Endodermal cell (in vitro differentiated cells): ENCODE results near the gene MIS18A. TPM values are rescaled to one million over a fixed set of nuclear protein-coding genes. Genes with fewer than 3 reads are reported as not detected.

Experiments
- DNase-seq: peaks from one replicate; pipeline ENCODE4 v3.0.0-alpha.2; 2017
- H3K27ac ChIP-seq: 2 replicates; pipeline ENCODE4 v1.5.1; 2013; ENCODE audit warnings: mild to moderate bottlenecking, low read depth, low read length, moderate library complexity
- H3K27me3 ChIP-seq: 2 replicates; pipeline ENCODE4 v1.6.1; 2013; ENCODE audit warnings: mild to moderate bottlenecking, low read length, moderate library complexity; ENCODE audit not compliant: insufficient read depth, control insufficient read depth, poor library complexity, severe bottlenecking
- H3K36me3 ChIP-seq: 2 replicates; pipeline ENCODE4 v1.7.0; 2013; ENCODE audit warnings: mild to moderate bottlenecking, low read length, moderate library complexity; ENCODE audit not compliant: control insufficient read depth, insufficient read depth
- H3K4me1 ChIP-seq: one replicate; pipeline ENCODE4 v1.7.0; 2013; ENCODE audit warnings: low read length; ENCODE audit not compliant: control insufficient read depth, insufficient read depth
- H3K4me3 ChIP-seq: 2 replicates; pipeline ENCODE4 v1.5.1; 2013; ENCODE audit warnings: mild to moderate bottlenecking, low read length, moderate library complexity
- H3K9ac ChIP-seq: 2 replicates; pipeline ENCODE4 v1.6.1; 2013; ENCODE audit warnings: mild to moderate bottlenecking, low read length, moderate library complexity; ENCODE audit not compliant: poor library complexity, severe bottlenecking; ENCODE audit errors: extremely low read depth
- H3K9me3 ChIP-seq: 2 replicates; pipeline ENCODE4 v1.6.1; 2013; ENCODE audit warnings: mild to moderate bottlenecking, low read length, moderate library complexity; ENCODE audit not compliant: control insufficient read depth
- H3K27ac Mint-ChIP-seq: 2 replicates; pipeline ENCODE4 v1.8.0; 2020; ENCODE audit warnings: mixed read lengths
- H3K27me3 Mint-ChIP-seq: 2 replicates; pipeline ENCODE4 v1.8.0; 2021; ENCODE audit warnings: mild to moderate bottlenecking, mixed read lengths; ENCODE audit not compliant: insufficient read depth
- H3K36me3 Mint-ChIP-seq: 2 replicates; pipeline ENCODE4 v1.8.0; 2020; ENCODE audit warnings: low read depth, mixed read lengths
- H3K4me1 Mint-ChIP-seq: 2 replicates; pipeline ENCODE4 v1.8.0; 2020; ENCODE audit warnings: mixed read lengths
- H3K4me3 Mint-ChIP-seq: 2 replicates; pipeline ENCODE4 v1.8.0; 2020; ENCODE audit warnings: mild to moderate bottlenecking, moderate library complexity, mixed read lengths
- H3K9me3 Mint-ChIP-seq: 2 replicates; pipeline ENCODE4 v1.8.0; 2020; ENCODE audit warnings: mild to moderate bottlenecking, mixed read lengths
- CTCF ChIP-seq: fragments of 200-600 bp; sonication (generic); conservative IDR thresholded peaks from 2 replicates; pipeline ENCODE4 v1.5.0; 2021; ENCODE audit warnings: antibody characterized with exemption, mild to moderate bottlenecking
- WGBS, 2 experiments: methylation state at CpG; one replicate each; pipeline versions ENCODE4 v1.1.5 to v1.1.7; 2013; ENCODE audit warnings: missing lambda C conversion rate in 2 of 2, mixed read lengths in 1 of 2; ENCODE audit not compliant: insufficient coverage in 1 of 2, insufficient read length in 1 of 2; 5-methylcytosine and 5-hydroxymethylcytosine counted together
- total RNA-seq, 2 donors: library from RNA; stranded (reverse); fragmentation: NEBNext Ultra II Directional in 1 of 2; extraction: Animal tissue kit (Norgen Biotek cat#: 25700) in 1 of 2; gene quantifications; 2 replicates in 1 of 2; 3 replicates in 1 of 2; pipeline ENCODE4 v1.2.1, GENCODE V29; 2021

MIS18A gene
- total RNA-seq, 2 donors from 2014 or later: 46.4 to 48.3 TPM

GRCh38 chr21:32257962-32258785, 20.7 kb downstream of the MIS18A start:
- Mint-ChIP-seq H3K4me1 (peaks cover 8% of the 10 kb centered on the region), H3K27me3 (no peaks in the 10 kb centered on the region), H3K27ac (no peak overlapping the region), H3K9me3 (no peaks in the 10 kb centered on the region), H3K36me3 (no peaks in the 10 kb centered on the region), H3K4me3 (no peak overlapping the region)
- Histone ChIP-seq H3K36me3 (no peaks in the 10 kb centered on the region), H3K4me3 (no peak overlapping the region), H3K4me1 (no peaks in the 10 kb centered on the region), H3K27me3 (no peaks in the 10 kb centered on the region), H3K9ac (no peak overlapping the region), H3K27ac (no peak overlapping the region), H3K9me3 (no peaks in the 10 kb centered on the region)
- 53% methylated on average over 13 to 16 of the region's 16 CpGs for WGBS, 2 experiments
- DNase-seq: peak; percentile 88
- TF ChIP-seq CTCF: peak; percentile 90

GRCh38 chr21:32256873-32257620, 21.8 kb downstream of the MIS18A start:
- no peak overlapping the region for H3K9ac ChIP-seq
- H3K27ac Mint-ChIP-seq: no peak overlapping the region
- DNase-seq: peak; percentile 31
- H3K36me3 Mint-ChIP-seq: no peaks in the 10 kb centered on the region
- peaks cover 5% of the 10 kb centered on the region for H3K4me1 Mint-ChIP-seq
- WGBS, 2 experiments: 84 to 88% methylated on average over 7 to 9 of the region's 9 CpGs
- no peaks in the 10 kb centered on the region for H3K9me3 ChIP-seq
- H3K27me3 ChIP-seq: no peaks in the 10 kb centered on the region
- H3K4me3 ChIP-seq: no peak overlapping the region
- H3K27me3 Mint-ChIP-seq: no peaks in the 10 kb centered on the region
- H3K4me3 Mint-ChIP-seq: no peak overlapping the region
- no peaks in the 10 kb centered on the region for H3K36me3 ChIP-seq
- H3K27ac ChIP-seq: no peak overlapping the region
- no peaks in the 10 kb centered on the region for H3K4me1 ChIP-seq
- TF ChIP-seq CTCF: no peak
- no peaks in the 10 kb centered on the region for H3K9me3 Mint-ChIP-seq

GRCh38 chr21:32256251-32256650, 22.6 kb downstream of the MIS18A start:
- Mint-ChIP-seq H3K36me3 (no peaks in the 10 kb centered on the region), H3K4me1 (peaks cover 5% of the 10 kb centered on the region), H3K4me3 (no peak overlapping the region), H3K9me3 (no peaks in the 10 kb centered on the region), H3K27me3 (no peaks in the 10 kb centered on the region), H3K27ac (no peak overlapping the region)
- WGBS, 2 experiments: 83 to 94% methylated on average over 7 to 12 of the region's 12 CpGs
- H3K36me3 ChIP-seq: no peaks in the 10 kb centered on the region
- peak; percentile 11 for DNase-seq
- TF ChIP-seq CTCF: no peak
- H3K27me3 ChIP-seq: no peaks in the 10 kb centered on the region
- H3K27ac ChIP-seq: no peak overlapping the region
- H3K9me3 ChIP-seq: no peaks in the 10 kb centered on the region
- H3K4me1 ChIP-seq: no peaks in the 10 kb centered on the region
- no peak overlapping the region for H3K4me3 ChIP-seq
- no peak overlapping the region for H3K9ac ChIP-seq
